Measurements from ENCODE around the gene CPZ.

- TF ChIP-seq CTCF (IDR thresholded peaks at IDR 0.05 in 2 of 3, conservative IDR thresholded peaks at IDR 0.05 in 1 of 3; ENCODE audit: control insufficient read depth in 2 of 3, extremely low read depth in 1 of 3, insufficient read depth in 1 of 3, low read depth in 3 of 3, low read length in 3 of 3) (no peak), NFYB (IDR thresholded peaks at IDR 0.05; ENCODE audit: insufficient read depth, low read depth, low read length) (no peak), SUZ12 (IDR thresholded peaks at IDR 0.05; ENCODE audit: unreplicated experiment) (no peak), POLR2A (IDR thresholded peaks at IDR 0.05; ENCODE audit: low read depth, low read length) (no peak), CHD2 (IDR thresholded peaks at IDR 0.05; ENCODE audit: borderline replicate concordance, low read depth, low read length) (no peak), EZH2 (IDR thresholded peaks at IDR 0.05; ENCODE audit: borderline replicate concordance, control insufficient read depth, low read depth, low read length) (no peak), HDGF (IDR thresholded peaks at IDR 0.05) (no peak), ZNF592 (IDR thresholded peaks at IDR 0.05) (no peak), REST (IDR thresholded peaks at IDR 0.05; ENCODE audit: low read depth, low read length) (no peak), ZBTB40 (IDR thresholded peaks at IDR 0.05; ENCODE audit: borderline replicate concordance) (no peak), JUND (IDR thresholded peaks at IDR 0.05; ENCODE audit: low read depth, low read length) (no peak), MEF2B (IDR thresholded peaks at IDR 0.05; ENCODE audit: partially characterized antibody, poor library complexity, severe bottlenecking) (no peak), CEBPB (IDR thresholded peaks at IDR 0.05; ENCODE audit: borderline replicate concordance in 1 of 2, low read depth in 2 of 2, low read length in 2 of 2) (no peak), SP1 (IDR thresholded peaks at IDR 0.05; ENCODE audit: low read depth, low read length) (no peak)
Measured at GRCh38 chr4:8558080-8558960, 34.2 kb upstream of the CPZ start.

Measured in GM12878 (cell line).